GM21526 (cell line): Measurements from ENCODE around the gene RBM19.
"Not testable (repeated sequence)": the region's sequence is repeated elsewhere in the genome, so short reads cannot be mapped to it uniquely, and the experiment has no call there.

Experiments
- ATAC-seq: cut with Tn5 transposase; IDR thresholded peaks from one replicate; pipeline ENCODE4 v1.9.1; 2021; ENCODE audit warnings: moderate library complexity; ENCODE audit not compliant: unreplicated experiment, low FRiP score

RBM19 gene

DNA sequence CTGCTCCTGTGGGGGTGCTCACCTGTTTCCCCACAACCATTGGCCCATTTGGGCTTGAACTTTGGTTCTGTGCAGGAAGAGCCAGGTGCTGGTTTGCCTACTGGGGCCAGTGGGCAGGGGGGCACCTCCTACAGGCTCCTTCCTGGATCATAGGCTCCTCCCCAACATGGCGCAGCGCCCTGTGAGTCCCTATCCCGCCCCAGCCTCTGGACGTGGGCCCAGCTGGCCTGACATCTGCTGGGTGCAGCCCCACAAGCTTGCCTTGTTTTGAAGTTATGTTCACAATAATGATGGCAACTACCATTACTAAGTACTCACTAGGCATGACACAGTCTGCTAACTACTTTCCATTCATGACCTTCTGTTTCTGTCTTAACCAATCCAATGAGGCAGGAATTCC lies 147.8 kb downstream of the RBM19 start:
- ATAC-seq: no peak

DNA sequence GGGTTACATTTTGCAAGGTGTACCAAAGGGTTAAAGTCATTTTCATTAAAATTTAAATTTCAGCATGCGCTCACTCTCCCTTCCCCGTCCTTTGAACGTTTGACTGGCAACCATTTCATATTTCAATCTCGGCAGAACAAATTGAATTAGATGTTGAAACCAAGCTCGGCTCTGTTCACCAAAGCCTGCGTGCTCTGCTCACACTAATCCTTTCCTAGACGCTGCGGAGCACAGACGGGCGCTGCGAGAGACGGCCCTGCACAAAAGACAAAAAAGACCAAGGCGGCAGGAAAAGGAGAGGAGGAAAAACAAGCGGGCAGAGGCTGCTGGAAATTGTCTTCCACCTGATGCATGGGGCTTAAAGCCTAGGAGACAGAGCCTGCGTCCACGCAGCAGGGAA lies 149.3 kb downstream of the RBM19 start:
- no peak for ATAC-seq

DNA sequence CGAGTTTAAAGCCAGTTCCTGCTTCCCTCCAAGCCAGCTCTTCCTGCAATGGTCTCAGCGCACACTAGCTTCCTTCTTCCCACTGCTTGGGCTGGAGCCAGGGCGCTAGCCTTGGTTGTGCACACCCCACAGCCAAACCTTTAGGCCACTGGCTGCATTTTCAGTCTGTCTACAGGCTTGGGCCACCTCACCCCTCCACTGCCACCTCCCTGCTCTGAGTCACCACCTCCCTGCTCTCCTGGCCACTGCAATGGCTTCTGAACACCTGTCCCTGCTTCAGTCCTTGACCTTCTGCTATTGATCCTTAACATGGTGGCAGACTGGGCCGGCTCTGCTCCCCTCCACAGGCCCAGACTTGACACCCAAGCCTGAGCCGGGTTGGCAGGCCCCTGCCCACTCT lies 151.1 kb downstream of the RBM19 start:
- ATAC-seq: no peak

DNA sequence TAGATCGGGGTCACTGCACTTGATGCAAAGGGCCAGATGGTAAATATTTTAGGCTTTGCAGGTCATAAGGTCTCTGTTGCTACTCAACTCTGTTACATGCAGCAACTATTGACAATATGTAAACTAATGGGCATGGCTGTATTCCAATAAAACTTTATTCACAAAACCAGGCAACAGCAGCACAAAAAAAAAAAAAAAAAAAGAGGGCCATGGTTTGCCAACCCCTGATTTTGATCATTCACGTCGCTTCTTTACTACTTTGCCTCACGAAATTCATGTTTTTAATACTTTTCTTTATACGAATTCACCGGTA lies 152.9 kb downstream of the RBM19 start:
- ATAC-seq: no peak

DNA sequence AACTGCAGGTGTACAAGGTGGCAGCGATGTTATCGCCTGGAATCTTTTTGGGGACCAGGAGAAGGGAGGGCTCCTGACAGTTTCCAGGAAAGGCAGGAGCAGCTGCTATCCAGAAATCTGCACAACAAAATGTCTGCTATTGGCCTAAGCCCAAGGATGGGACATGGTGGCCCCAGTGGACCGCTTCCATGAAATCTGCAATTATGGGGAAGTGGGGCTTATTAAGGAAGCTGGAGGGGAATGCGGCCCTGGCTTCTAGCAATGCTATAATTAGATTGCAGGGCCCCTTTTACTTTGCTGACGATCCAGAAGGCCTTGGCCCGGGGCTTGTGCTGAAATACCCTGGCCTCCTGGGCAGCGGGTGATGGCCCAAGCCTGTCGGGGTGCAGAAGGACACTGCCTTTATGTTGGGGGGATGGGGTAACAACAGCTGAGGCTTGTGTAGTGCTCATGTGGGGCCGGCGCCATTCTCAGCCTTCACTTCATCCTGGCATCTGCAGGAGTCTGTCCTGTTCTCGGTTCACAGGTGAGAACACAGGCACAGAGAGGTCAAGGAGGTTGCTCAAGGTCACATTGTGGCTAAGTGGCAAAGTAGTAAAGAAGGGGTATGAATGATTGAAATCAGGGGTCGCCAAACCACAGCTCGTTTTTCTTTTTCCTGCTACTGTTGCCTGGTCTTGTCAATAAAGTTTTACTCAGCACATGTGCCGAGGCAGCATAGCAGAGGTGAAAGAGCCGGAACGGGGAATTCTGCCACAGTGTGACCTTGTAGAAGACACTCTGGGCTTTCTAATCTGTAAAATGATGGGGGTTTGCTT lies 153.5 kb downstream of the RBM19 start:
- ATAC-seq: no peak

DNA sequence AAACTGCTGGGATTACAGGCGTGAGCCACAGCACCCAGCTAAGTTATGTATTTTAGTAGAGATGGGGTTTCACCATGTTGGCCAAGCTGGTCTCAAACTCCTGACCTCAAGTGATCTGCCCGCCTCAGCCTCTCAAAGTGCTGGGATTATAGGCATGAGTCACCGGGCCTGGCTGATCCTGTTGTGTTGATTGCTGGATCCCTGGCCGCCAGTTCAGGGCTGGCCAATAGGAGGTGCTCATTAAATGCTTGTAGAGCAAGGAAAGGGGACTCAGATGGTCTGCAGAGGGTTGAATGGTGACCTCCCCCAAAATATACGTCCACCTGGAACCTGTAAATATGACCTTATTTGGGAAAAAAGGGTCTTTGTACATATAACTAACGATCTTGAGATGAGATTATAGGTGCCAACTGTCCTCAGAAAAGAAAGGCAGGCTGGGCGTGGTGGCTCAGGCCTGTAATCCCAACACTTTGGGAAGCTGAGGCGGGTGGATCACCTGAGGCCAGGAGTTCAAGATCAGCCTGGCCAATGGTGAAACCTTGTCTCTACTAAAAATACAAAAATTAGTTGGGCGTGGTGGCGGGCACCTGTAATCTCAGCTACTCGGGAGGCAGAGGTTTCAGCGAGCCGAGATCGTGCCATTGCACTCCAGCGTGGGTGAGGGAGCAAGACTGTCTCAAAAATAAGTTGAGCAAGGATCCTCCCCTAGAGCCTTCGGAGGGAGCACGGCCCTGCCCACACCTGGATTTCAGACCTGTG lies 156.5 kb downstream of the RBM19 start:
- not testable (repeated sequence) for ATAC-seq

DNA sequence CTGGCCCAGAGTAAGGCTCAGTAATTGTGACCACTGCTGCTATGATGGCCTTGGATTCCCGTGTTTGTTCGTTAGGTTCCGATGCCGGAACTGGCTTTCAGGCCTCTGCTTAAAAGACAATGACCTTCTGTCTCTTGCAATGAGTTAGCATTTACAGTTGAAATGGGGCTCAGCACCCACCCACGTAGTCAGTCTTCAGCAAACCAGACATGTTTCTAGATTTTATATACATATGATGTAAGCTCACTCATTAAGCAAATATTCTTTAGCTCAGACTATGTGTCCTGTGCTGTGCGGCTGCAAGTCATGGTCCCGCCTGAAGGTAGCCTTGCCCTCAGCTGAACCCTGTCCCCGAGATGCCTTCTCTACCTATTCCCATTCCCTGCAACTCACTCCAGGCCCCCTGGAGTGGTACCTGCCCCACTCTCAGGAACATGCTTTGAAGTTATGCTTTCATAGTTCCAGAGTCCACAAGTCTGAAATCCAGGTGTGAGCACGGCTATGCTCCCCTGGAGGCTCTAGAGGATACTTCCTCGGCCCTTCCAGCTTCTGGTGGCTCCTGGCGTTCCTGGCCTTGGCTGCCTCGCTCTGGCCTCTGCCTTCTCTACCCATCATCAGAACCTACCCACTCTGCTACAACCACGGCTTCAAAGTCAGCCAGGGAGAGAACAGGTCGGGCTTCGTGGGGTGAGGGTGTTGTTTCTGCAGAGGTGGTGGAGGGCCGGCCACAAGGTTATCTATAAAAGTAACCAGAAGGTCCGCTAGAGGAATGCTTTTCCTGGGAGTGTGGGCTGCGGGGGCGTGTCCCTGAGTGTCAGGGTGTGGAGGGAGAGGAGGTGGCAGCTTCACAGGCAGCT lies 157.8 kb downstream of the RBM19 start:
- no peak for ATAC-seq

DNA sequence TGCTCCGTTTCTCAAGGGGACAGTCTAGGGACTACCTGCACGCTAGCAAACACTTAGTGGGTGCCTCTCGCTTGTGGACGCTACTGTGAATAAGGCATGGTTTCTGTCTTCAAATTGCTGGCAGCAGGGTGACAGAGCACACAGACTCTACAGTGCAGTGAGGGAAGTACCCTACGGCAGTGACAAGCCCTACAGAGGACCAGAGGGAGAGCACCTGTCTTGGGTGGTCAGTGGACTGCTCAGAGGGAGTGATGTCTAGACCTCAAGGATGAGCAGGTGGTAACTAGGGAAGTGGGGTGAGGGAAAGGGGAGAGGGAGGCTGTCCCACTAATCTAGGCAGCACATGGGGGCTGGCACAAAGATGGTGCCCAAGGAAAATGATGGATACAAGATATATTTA lies 160.5 kb downstream of the RBM19 start:
- ATAC-seq: no peak

DNA sequence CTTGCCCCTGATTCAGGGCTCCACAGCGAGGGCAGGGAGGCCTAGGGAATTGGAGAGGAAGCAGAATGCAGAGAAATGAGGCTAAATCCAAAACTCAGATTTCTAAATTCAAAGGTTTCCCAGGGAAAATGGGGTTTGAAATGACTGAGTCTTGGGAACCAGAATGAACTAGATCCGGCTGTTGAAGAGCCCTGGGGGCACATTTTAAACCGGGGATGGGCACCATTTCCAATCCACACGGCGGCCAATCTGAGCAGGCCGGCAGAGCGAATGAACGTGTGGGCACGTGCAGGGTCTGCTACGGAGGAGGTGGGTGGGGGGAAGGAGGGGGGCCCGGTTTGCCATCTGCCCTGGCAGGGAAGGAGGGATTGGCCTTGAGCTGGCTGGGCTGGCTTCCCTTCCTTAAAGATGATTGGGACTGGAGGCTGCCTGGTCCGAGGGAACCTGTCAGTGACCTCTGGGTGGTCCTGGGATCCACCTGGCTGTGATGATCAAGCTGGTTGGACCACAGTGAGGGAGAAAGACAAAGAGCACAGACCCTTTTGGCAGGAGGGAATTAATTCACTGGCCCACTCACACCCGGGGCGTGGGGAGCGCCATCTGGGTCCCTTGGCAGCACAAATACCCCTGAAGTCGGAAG lies 161.0 kb downstream of the RBM19 start:
- no peak for ATAC-seq

DNA sequence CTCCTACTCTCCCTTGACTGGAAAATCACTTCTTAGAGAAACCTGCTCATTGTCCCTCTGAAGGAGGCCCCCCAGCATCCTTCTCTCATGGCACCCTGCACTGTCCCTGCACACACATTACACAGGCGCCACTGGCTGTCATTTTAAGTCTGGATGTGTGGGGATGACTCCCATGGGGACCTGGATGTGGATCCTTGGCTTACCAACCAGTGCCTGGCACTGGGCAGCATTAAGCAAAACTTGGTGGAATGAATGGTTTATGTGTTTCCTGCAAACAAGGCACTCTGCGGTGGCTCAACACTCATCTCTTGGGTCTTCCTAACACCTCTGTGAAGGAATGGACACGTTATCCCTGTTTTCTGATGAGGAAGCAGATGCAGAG lies 162.4 kb downstream of the RBM19 start:
- no peak for ATAC-seq

DNA sequence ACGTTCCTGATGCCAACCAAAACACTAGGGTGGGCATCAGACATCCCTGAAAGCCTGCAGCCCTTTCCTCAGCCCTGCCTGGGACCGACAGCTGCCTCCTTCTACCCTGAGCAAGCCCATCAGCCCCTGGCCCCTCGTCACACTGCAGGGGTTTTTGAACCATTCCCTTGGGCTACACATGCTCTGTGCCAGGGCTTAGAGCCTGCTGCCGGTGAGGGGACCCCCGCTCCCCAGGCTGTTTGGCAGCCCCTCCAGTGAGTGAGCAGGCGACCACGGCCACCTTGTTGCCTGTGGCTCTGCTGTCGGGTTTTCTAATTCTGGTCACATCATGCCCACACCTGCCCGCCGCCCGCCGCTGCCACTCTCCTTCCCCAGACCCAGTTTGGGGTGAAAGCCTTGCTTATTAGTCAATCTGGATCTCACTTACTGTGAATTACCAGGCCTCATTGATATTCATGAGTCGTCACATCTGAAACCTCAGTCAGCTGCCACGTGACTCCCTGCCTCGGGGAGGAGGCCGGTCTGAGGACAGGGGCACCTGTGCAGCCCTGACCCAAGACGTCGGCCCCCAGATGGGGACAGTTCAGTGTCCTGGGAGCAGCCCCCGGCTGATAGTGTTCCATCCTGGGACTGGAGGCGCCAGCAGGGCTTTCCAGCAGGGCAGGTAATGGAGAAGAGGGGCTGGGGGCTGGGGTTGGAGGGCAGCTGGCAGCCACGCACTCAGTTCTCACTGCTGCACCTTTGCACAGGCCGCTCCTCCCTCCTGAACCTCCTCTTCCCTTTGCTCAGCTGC lies 163.0 kb downstream of the RBM19 start:
- ATAC-seq: no peak

DNA sequence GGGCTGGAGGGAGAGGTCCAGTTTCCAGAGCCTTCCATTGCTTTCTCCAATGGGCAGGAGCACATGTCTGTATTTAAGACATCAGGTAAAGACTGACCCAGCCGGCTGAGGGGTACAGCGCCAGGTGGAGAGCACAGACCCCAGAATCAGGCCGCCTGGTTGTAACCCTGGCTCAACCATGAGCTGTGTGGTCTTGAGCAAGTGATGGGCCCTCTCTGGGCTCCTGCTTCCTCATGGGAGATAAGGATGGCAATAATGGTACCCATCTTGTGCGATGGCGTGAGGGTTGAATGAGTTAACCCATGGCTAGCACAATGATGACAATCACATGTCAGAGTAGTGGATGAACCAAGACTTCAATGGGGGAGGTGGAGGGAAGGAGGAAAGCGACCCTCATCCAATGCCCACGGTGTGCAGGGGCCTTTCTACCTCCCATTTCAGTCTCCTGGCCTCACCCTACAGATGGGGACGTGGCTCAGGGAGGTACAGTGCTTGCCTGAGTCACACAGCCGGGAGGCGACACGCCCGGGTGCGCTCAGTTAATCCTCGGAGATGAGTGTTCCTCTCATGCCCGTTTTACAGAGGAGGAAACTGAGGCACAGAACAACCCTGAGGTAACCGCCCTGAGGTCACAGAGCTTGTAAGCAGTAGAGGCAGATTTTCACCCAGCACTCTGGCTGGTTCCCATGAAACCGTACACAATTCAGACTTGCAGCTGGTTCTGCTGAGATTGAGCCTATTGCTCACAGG lies 163.9 kb downstream of the RBM19 start:
- no peak for ATAC-seq

DNA sequence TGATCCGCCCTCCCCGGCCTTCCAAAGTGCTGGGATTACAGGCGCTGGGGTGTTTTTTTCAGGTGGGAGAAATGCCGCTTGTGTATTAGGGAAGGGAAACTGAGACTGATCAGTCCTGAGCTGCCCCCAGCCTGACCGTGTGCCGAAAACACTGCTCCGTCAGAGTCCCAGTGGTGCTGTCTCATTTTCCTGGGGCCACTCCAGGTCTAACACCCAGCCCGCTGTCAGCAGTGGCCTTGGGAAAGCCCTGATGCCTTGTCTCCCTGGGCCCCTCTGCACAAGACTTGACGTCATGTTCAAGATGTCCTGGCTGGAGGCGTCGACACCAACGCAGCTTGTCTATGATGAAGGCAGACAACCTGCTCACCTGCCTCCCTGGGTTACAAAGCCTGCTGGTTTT lies 165.9 kb downstream of the RBM19 start:
- ATAC-seq: no peak

DNA sequence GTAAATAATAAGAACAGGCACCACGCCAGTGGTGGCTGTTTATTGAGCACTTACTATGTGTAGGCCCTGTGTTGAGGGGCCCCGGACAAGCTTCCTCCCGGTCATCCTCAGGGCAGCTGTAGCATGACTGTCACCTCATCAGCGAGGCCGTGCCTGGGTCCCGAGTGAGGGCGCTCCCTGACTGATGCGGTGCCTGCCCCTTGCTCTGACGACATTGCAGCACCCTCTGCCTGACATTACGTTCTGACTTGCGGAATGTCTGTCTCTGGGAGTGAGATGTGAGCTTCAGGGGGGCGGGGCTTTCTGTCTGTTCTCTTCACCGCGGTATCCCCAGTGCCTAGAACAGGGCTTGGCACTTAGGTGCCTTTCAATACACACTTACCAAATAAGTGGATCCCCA lies 167.6 kb downstream of the RBM19 start:
- no peak for ATAC-seq

DNA sequence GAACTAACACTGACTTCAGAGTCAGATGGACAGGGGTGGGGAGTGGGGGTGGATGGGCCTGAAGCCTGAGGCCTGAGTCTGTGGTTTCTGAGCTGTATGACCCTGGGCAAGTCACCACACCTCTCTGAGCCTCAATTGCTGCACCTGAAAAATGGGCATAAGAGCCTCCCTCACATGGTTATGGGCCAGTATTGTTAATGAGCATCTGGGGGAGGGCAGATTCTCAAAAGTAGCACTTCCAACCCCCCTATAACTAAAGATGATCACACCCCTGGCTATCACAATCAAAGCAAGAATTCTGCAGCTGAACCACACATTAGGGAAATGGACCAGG lies 168.6 kb downstream of the RBM19 start:
- ATAC-seq: no peak

DNA sequence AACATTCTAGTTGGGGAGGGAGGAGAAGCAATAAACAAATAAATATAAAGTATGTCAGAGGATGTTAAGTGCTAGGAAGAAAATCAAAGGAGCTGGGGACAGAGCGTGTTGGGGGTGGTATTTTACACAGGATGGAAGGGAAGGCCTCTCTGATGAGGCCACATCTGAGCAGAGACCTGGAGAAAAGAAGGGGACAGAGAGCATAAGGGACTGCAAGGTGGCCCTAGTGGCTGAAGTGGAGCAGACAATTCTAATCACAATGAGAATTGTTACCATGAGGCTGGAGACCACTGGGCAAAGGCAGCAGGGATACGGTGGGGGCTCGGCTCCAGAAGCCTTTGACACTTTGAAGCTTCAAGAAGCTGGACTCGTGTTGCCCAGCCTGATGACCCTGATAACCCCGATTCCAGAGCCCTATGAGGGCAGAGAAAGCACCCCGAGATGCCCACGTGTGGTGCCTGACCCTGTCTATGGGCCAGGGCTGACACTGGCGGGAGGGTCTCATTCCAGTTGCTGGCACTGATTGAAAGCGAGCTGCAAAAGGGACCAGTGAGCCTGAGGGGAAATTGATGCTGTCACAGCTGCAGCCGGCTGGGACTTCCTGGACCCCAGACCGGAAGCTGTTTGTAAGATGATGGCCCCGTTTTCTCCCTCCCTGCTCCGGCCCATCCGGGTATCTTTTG lies 169.1 kb downstream of the RBM19 start:
- ATAC-seq: no peak

DNA sequence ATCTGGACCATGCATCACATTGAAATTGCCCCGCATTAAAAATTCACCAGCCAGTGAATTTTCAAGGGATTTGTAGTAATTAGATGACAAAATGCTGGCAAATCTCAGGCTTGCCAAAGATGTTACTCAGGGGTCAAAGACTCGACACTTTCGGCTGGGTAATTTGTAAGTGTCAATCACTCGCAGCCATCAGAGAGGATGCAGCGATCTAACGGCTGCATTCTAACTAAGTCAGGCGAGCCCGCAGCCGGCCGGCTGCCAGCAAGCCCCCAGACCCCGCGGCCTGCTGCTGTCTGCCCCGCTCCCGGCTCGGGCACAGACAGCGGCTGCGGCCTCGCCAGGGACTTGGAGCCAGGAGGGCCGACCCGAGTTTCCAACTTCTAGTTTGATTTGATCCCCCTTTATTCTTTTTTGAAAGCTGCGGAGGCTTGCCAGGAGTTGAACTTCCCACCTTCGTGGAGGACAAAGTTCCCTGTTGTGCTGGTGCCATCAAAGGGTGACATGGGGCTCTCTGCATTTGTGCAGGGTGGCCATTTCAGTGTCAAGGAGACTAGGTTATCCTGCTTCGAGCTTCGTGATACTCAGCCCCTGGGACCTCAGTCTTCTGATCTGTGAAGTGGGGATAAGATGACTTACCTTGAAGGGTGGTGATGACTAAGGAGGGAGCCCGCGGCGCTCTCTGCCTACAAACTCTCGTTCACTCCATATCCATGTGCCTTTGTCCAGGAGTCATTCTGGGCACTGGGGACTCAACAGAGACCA lies 169.9 kb downstream of the RBM19 start:
- ATAC-seq: no peak

DNA sequence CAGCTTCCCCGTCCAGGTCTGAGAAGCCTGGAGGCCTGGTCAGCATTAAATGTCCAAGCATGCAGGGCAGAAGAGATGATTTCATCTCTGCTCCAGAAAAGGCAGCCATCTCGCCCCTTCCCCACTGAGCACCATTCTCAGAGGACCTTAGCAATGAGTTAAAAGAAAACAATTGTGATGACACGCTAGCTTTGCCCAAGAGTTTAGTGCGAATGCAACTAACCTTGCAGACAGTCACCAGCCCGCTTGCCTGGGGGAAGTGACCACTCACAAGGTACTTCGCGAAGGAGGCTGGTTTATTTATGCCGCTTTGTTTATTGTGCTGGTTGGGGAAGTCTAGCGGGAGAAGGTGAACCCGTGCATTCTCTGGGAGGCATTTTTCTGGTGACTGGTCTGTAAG lies 170.7 kb downstream of the RBM19 start:
- no peak for ATAC-seq
